Motor neuron (in vitro differentiated cells): Measurements from ENCODE around the gene METTL1. TPM values are rescaled to one million over a fixed set of nuclear protein-coding genes. Genes with fewer than 3 reads are reported as not detected.

Experiments
- ATAC-seq, 8 experiments: fragments of 200-7000 bp; cut with Tn5 transposase; replicated peaks in 6 of 8; 2 replicates each; pipeline ENCODE4 v1.8.0; 2021; ENCODE audit warnings: mild to moderate bottlenecking in 8 of 8, moderate library complexity in 8 of 8
- H3K27ac ChIP-seq, 2 donors: fragments of 250-450 bp; sonication (Bioruptor Pico); 2 replicates each; pipeline ENCODE4 v1.9.0; 2021; ENCODE audit warnings: antibody characterized with exemption in 2 of 2, mild to moderate bottlenecking in 2 of 2, moderate library complexity in 1 of 2
- H3K4me1 ChIP-seq, 2 donors: fragments of 250-450 bp; sonication (Bioruptor Pico); replicated peaks in 1 of 2; 2 replicates each; pipeline ENCODE4 v1.6.1; 2021; ENCODE audit warnings: antibody characterized with exemption in 2 of 2, mild to moderate bottlenecking in 2 of 2, moderate library complexity in 1 of 2
- H3K4me3 ChIP-seq, 5 donors: fragments of 250-450 bp; sonication (Bioruptor Pico); 2 replicates each; pipeline ENCODE4 v1.9.0; 2021; ENCODE audit warnings: antibody characterized with exemption in 5 of 5, mild to moderate bottlenecking in 5 of 5, moderate library complexity in 4 of 5
- WGBS, 10 experiments: fragments of 450-650 bp; shearing (Covaris generic); methylation state at CpG; one replicate each; pipeline ENCODE4 v1.0.0; 2022; 5-methylcytosine and 5-hydroxymethylcytosine counted together
- in situ Hi-C, 9 experiments: fragments of 400-800 bp; cut with MboI; loops; one replicate each; pipeline ENCODE4 v1.15.0; 2021; ENCODE audit warnings: low sequenced_read_pairs in 9 of 9, low pct_unique_long_range_greater_than_20kb in 2 of 9; ENCODE audit not compliant: unreplicated experiment in 9 of 9
- total RNA-seq, 8 experiments: library from RNA; unstranded; fragments of 300-600 nt; gene quantifications; 2 replicates each; pipeline versions ENCODE4 v1.2.3 to v1.2.4, GENCODE V29; 2022

Gene METTL1
- total RNA-seq, 8 experiments from 2014 or later = 8.6 to 33.2 (median 15.8) TPM

GRCh38 chr12:57735198-57735855 is 36.6 kb downstream of the METTL1 start:
- Histone ChIP-seq H3K27ac (no peak overlapping the region), H3K4me3 (peak overlapping the region; percentile 12 to 74 (median 24)), H3K4me1 (peaks cover 26 to 33% of the 10 kb centered on the region in 2 donors)
- in situ Hi-C loops = no loop called here
- peak in 6 of 8 experiments; percentile 3 to 13 (median 8) for ATAC-seq
- 0 to 60% (median 23%) methylated on average over 1 to 3 of the region's 8 CpGs; no CpG with 5 or more reads in 2 of the 10 experiments for WGBS, 10 experiments

GRCh38 chr12:57734591-57734990 is 37.3 kb downstream of the METTL1 start:
- no peak for ATAC-seq
- H3K4me3 ChIP-seq = no peak overlapping the region
- WGBS, 10 experiments = 26 to 92% (median 71%) methylated on average over 1 to 4 of the region's 4 CpGs; no CpG with 5 or more reads in 2 of the 10 experiments
- H3K27ac ChIP-seq = no peak overlapping the region
- peaks cover 26 to 32% of the 10 kb centered on the region in 2 donors for H3K4me1 ChIP-seq
- in situ Hi-C loops = no loop called here

- WGBS, 10 experiments = 40 to 100% (median 75%) methylated on average over 1 to 3 of the region's 6 CpGs; no CpG with 5 or more reads in 6 of the 10 experiments
- Histone ChIP-seq H3K4me3 (no peak overlapping the region), H3K27ac (no peak overlapping the region), H3K4me1 (peaks cover 22 to 25% of the 10 kb centered on the region in 2 donors)
- ATAC-seq = no peak
- in situ Hi-C loops = no loop called here
Observed at GRCh38 chr12:57733928-57734327, 38.0 kb downstream of the METTL1 start.

GRCh38 chr12:57732726-57733593 is 38.9 kb downstream of the METTL1 start:
- no peak overlapping the region for H3K4me3 ChIP-seq
- in situ Hi-C loops = no loop called here
- no peak overlapping the region for H3K27ac ChIP-seq
- ATAC-seq = no peak
- WGBS, 10 experiments = 17 to 84% (median 79%) methylated on average over 1 to 7 of the region's 11 CpGs; no CpG with 5 or more reads in 3 of the 10 experiments
- H3K4me1 ChIP-seq = peaks cover 22 to 25% of the 10 kb centered on the region in 2 donors

GRCh38 chr12:57732270-57732669 is 39.6 kb downstream of the METTL1 start:
- no peak for ATAC-seq
- H3K27ac ChIP-seq = no peak overlapping the region
- H3K4me3 ChIP-seq = no peak overlapping the region
- in situ Hi-C loops = no loop called here
- 50 to 67% (median 63%) methylated on average over 1 to 2 of the region's 4 CpGs; no CpG with 5 or more reads in 6 of the 10 experiments for WGBS, 10 experiments
- peaks cover 22 to 25% of the 10 kb centered on the region in 2 donors for H3K4me1 ChIP-seq

GRCh38 chr12:57731411-57732080 is 40.4 kb downstream of the METTL1 start:
- Histone ChIP-seq H3K27ac (no peak overlapping the region), H3K4me3 (no peak overlapping the region), H3K4me1 (peaks cover 15 to 21% of the 10 kb centered on the region in 2 donors)
- no peak for ATAC-seq
- WGBS, 10 experiments = 43 to 100% (median 82%) methylated on average over 1 to 17 of the region's 19 CpGs
- in situ Hi-C loops = no loop called here

GRCh38 chr12:57730336-57731067 is 41.4 kb downstream of the METTL1 start:
- in situ Hi-C loops = no loop called here
- no peak overlapping the region for H3K4me3 ChIP-seq
- 83 to 92% (median 87%) methylated on average over 1 to 3 of the region's 13 CpGs; no CpG with 5 or more reads in 7 of the 10 experiments for WGBS, 10 experiments
- no peak overlapping the region for H3K27ac ChIP-seq
- H3K4me1 ChIP-seq = peaks cover 9 to 13% of the 10 kb centered on the region in 2 donors
- ATAC-seq = no peak

GRCh38 chr12:57729321-57729844 is 42.5 kb downstream of the METTL1 start:
- in situ Hi-C loops = no loop called here
- 25 to 93% (median 50%) methylated on average over 1 to 2 of the region's 5 CpGs; no CpG with 5 or more reads in 4 of the 10 experiments for WGBS, 10 experiments
- Histone ChIP-seq H3K27ac (no peak overlapping the region), H3K4me3 (no peak overlapping the region), H3K4me1 (peaks cover 0 to 6% of the 10 kb centered on the region in 2 donors)
- no peak for ATAC-seq

- in situ Hi-C loops = no loop called here
- H3K4me3 ChIP-seq = peak overlapping the region in 1 of 5 donors; percentile 49
- ATAC-seq = no peak
- 12 to 100% (median 81%) methylated on average over 1 to 10 of the region's 21 CpGs; no CpG with 5 or more reads in 1 of the 10 experiments for WGBS, 10 experiments
- H3K27ac ChIP-seq = no peak overlapping the region
- H3K4me1 ChIP-seq = peaks cover 0 to 6% of the 10 kb centered on the region in 2 donors
Observed at GRCh38 chr12:57727758-57728395, 44.0 kb downstream of the METTL1 start.

- in situ Hi-C loops = no loop called here
- Histone ChIP-seq H3K27ac (peak overlapping the region; percentile 61 to 79), H3K4me3 (peak overlapping the region; percentile 32 to 52 (median 47)), H3K4me1 (peaks cover 0 to 6% of the 10 kb centered on the region in 2 donors)
- 10 to 72% (median 32%) methylated on average over 3 to 41 of the region's 76 CpGs; no CpG with 5 or more reads in 3 of the 10 experiments for WGBS, 10 experiments
- peak; percentile 18 to 73 (median 62) for ATAC-seq
Observed at GRCh38 chr12:57726884-57727757, 44.8 kb downstream of the METTL1 start.
